Activated CD4-positive, alpha-beta T cell treated with anti-CD3 and anti-CD28 coated beads for 24 hours (primary cell): Measurements from ENCODE around the gene GOLGA3.
"Not testable (repeated sequence)": the region's sequence is repeated elsewhere in the genome, so short reads cannot be mapped to it uniquely, and the experiment has no call there.

Source experiments
- DNase-seq, 2 donors: peaks; one replicate each; pipeline ENCODE4 v3.0.0-alpha.2; 2020; ENCODE audit warnings: low read depth in 2 of 2

GOLGA3 gene

GRCh38 chr12:132776816-132777568 lies 51.7 kb downstream of the GOLGA3 start:
- DNase-seq = no peak

- not testable (repeated sequence) for DNase-seq
Observed at GRCh38 chr12:132776230-132776625, 52.4 kb downstream of the GOLGA3 start.

GRCh38 chr12:132775502-132776229 lies 53.0 kb downstream of the GOLGA3 start:
- DNase-seq = no peak

- DNase-seq = no peak
Observed at GRCh38 chr12:132774646-132775275, 53.9 kb downstream of the GOLGA3 start.

- no peak for DNase-seq
Observed at GRCh38 chr12:132774159-132774558, 54.5 kb downstream of the GOLGA3 start.

GRCh38 chr12:132773077-132773955 lies 55.4 kb downstream of the GOLGA3 start:
- no peak for DNase-seq

- no peak for DNase-seq
Observed at GRCh38 chr12:132772606-132773005, 56.1 kb downstream of the GOLGA3 start.

GRCh38 chr12:132771126-132771838 lies 57.4 kb downstream of the GOLGA3 start:
- no peak for DNase-seq

GRCh38 chr12:132766380-132767085 lies 62.1 kb downstream of the GOLGA3 start:
- no peak for DNase-seq

GRCh38 chr12:132765361-132765760 lies 63.3 kb downstream of the GOLGA3 start:
- no peak for DNase-seq

- no peak for DNase-seq
Observed at GRCh38 chr12:132764231-132764630, 64.4 kb downstream of the GOLGA3 start.

GRCh38 chr12:132761921-132762583 lies 66.6 kb downstream of the GOLGA3 start:
- peak; percentile 74 to 77 for DNase-seq

- peak; percentile 42 to 54 for DNase-seq
Observed at GRCh38 chr12:132761032-132761920, 67.4 kb downstream of the GOLGA3 start, which contains the start of gene ANKLE2. Gene ANKLE2 (minus strand): TSS chr12:132761832. CDS start chr12:132761798, 34 bp downstream.

GRCh38 chr12:132759359-132759758 lies 69.3 kb downstream of the GOLGA3 start:
- no peak for DNase-seq

GRCh38 chr12:132758825-132759224 lies 69.8 kb downstream of the GOLGA3 start:
- DNase-seq = not testable (repeated sequence)

GRCh38 chr12:132754160-132754932 lies 74.3 kb downstream of the GOLGA3 start:
- DNase-seq = no peak

GRCh38 chr12:132753670-132754069 lies 75.0 kb downstream of the GOLGA3 start:
- DNase-seq = not testable (repeated sequence)

GRCh38 chr12:132748319-132748718 lies 80.3 kb downstream of the GOLGA3 start:
- no peak for DNase-seq
